Stomach (tissue), 9 donors: Measurements from ENCODE around the gene DNAH3. TPM values are rescaled to one million over a fixed set of nuclear protein-coding genes. Genes with fewer than 3 reads are reported as not detected.
"Not testable (repeated sequence)": the region's sequence is repeated elsewhere in the genome, so short reads cannot be mapped to it uniquely, and the experiment has no call there.

Experiments used
- DNase-seq, 2 donors: peaks; one replicate each; pipeline versions ENCODE4 v3.0.0 to v3.0.0-alpha.2; 2013 to 2019
- H3K27ac ChIP-seq, 5 donors: fragments of 200-600 bp in 4 of 5; sonication (generic) in 4 of 5; one replicate each; pipeline ENCODE4 v1.5.1; 2013 to 2019; ENCODE audit warnings: mild to moderate bottlenecking in 1 of 5, moderate library complexity in 1 of 5
- H3K27me3 ChIP-seq, 3 donors: fragments of 200-600 bp; sonication (generic); one replicate each; pipeline ENCODE4 v1.5.1; 2017 to 2019; ENCODE audit warnings: mixed run types in 1 of 3
- H3K36me3 ChIP-seq, 4 donors: fragments of 200-600 bp; sonication (generic); 1 replicate in 3 of 4; 2 replicates in 1 of 4; pipeline ENCODE4 v1.5.1; 2016 to 2019
- H3K4me1 ChIP-seq, 4 donors: fragments of 200-600 bp; sonication (generic); one replicate each; pipeline ENCODE4 v1.5.1; 2016 to 2019
- H3K4me3 ChIP-seq, 4 donors: fragments of 200-600 bp; sonication (generic) in 3 of 4; one replicate each; pipeline ENCODE4 v1.5.1; 2016 to 2019; ENCODE audit warnings: mild to moderate bottlenecking in 1 of 4
- H3K9me3 ChIP-seq, 4 donors: fragments of 200-600 bp; sonication (generic); one replicate each; pipeline ENCODE4 v1.5.1; 2016 to 2019
- CTCF ChIP-seq, 7 experiments: fragments of 450-650 bp in 4 of 7; fragments of 200-600 bp in 3 of 7; sonication (generic) in 3 of 7; IDR thresholded peaks; one replicate each; pipeline ENCODE4 v1.5.1; 2016 to 2019; ENCODE audit warnings: antibody characterized with exemption in 7 of 7, control low read depth in 2 of 7, mild to moderate bottlenecking in 1 of 7
- EP300 ChIP-seq: sonication (generic); formaldehyde crosslinking; IDR thresholded peaks from one replicate; pipeline ENCODE4 v1.6.1; 2017; ENCODE audit warnings: antibody characterized with exemption
- POLR2A ChIP-seq, 4 donors: fragments of 450-650 bp; IDR thresholded peaks; one replicate each; pipeline ENCODE4 v1.6.1; 2016; ENCODE audit warnings: antibody characterized with exemption in 4 of 4, control low read depth in 2 of 4, mild to moderate bottlenecking in 1 of 4, moderate library complexity in 1 of 4
- POLR2AphosphoS5 ChIP-seq, 3 donors: sonication (generic); formaldehyde crosslinking; IDR thresholded peaks; one replicate each; pipeline ENCODE4 v1.6.1; 2016; ENCODE audit warnings: antibody characterized with exemption in 3 of 3
- WGBS, 5 donors: extraction: QIAGEN DNeasy Blood & Tissue Kit in 3 of 5; methylation state at CpG; one replicate each; pipeline versions ENCODE4 v1.1.5 to v1.1.7; 2013 to 2018; 5-methylcytosine and 5-hydroxymethylcytosine counted together
- intact Hi-C: fragments of 100-400 bp; cut with DNase I; formaldehyde crosslinking; loops from one replicate; pipeline ENCODE4 v1.15.1; 2023; ENCODE audit warnings: low total_unique reads
- polyA plus RNA-seq, 3 donors: library from polyadenylated mRNA; stranded (reverse); fragments of 200-250 nt; gene quantifications; one replicate each; pipeline ENCODE4 v1.2.3, GENCODE V29; 2013
- total RNA-seq, 5 donors: library from RNA; depleted of rRNA; stranded (reverse); fragments of >200 nt; gene quantifications; one replicate each; pipeline versions ENCODE4 v1.1.0 to v1.2.3, GENCODE V29; 2014 to 2016
- donor health status: healthy with polysubstance abuse.
- donor health status: Bipolar disorder and iron deficiency.
- donor health status: healthy.

The DNAH3 gene
- total and polyA plus RNA-seq, 8 donors, result 0.10 to 8.7 (median 0.18) TPM; not detected in 5

DNA sequence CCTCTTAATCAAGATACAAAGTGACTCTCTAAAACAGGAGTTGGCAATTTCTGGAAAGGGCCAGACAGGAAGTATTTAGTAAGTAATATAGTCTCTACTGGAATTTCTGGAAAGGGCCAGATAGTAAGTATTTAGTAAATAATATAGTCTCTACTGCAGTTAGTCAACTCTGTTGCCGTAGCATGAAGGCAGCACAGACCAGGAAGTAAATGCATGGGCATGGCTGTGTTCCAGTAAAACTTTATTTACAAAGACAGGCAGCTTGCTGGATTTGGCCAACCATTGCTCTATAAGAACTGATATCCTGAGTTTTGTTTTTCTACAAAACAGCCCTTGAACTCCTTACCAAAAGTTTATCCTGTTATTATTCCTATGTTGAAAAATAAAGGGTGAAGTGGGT, 24.8 kb upstream of the DNAH3 start:
- Histone ChIP-seq H3K4me1 (no peaks in the 10 kb centered on the region), H3K4me3 (no peak overlapping the region), H3K36me3 (peaks cover 35 to 97% (median 86%) of the 10 kb centered on the region in 4 donors), H3K27ac (peak overlapping the region in 1 of 5 donors; percentile 27), H3K27me3 (no peaks in the 10 kb centered on the region), H3K9me3 (no peaks in the 10 kb centered on the region)
- intact Hi-C loops, result no loop called here
- WGBS, 5 donors, result 19 to 58% (median 35%) methylated on average over 1 of the region's 1 CpG
- TF ChIP-seq POLR2AphosphoS5 (IDR thresholded peaks at IDR 0.05), result peak in 1 of 3 donors; percentile 34
- no peak for TF ChIP-seq EP300
- TF ChIP-seq CTCF (IDR thresholded peaks at IDR 0.05), result no peak
- TF ChIP-seq POLR2A (IDR thresholded peaks at IDR 0.05), result no peak
- DNase-seq, result no peak

DNA sequence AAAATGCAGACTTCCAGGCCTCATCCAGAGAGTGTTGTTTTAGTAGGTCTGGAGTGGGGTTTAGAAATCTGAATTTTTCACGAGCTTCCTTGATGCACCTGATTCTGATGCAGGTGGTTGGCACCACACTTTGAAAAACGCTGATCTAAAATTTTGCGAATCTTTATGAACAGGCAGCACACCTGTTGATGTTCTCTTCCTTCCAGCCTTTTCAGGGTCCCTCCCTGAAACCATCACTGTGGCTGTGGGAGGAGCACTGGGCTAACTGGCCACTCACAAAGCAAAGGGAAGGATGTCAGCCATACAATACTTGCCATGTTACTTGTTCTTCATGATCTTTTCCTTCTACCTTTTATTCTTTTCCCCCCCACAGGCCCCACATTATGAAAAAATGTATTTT, 22.0 kb upstream of the DNAH3 start:
- intact Hi-C loops, result no loop called here
- no peak for TF ChIP-seq POLR2AphosphoS5 (IDR thresholded peaks at IDR 0.05)
- no peak for TF ChIP-seq POLR2A (IDR thresholded peaks at IDR 0.05)
- no peak for TF ChIP-seq CTCF (IDR thresholded peaks at IDR 0.05)
- no peak for TF ChIP-seq EP300
- DNase-seq, result no peak
- H3K4me3 ChIP-seq, result no peak overlapping the region
- no peak overlapping the region for H3K27ac ChIP-seq
- H3K9me3 ChIP-seq, result no peaks in the 10 kb centered on the region
- WGBS, 5 donors, result 91 to 97% (median 92%) methylated on average over 3 of the region's 3 CpGs
- H3K27me3 ChIP-seq, result no peaks in the 10 kb centered on the region
- H3K4me1 ChIP-seq, result peaks cover 0 to 10% (median 0%) of the 10 kb centered on the region in 4 donors
- H3K36me3 ChIP-seq, result peaks cover 33 to 75% (median 73%) of the 10 kb centered on the region in 4 donors

DNA sequence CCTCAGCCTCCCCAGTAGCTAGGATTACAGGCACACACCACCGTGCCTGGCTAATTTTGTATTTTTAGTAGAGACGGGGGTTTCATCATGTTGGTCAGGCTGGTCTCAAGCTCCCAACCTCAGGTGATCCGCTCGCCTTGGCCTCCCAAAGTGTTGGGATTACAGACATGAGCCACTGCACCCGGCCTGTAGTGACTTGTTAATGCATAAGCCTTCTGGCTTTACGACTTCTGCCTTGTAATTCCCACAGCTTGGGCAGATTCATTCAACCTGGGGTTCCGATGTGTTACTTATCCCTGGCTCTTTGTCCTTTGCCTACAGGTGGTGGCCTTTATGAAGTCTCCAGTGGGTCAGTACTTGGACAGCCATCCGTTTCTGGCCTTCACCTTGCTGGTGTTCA, 19.5 kb upstream of the DNAH3 start:
- H3K27me3 ChIP-seq, intact Hi-C loops, H3K27ac ChIP-seq, H3K9me3 ChIP-seq, H3K4me3 ChIP-seq, DNase-seq, H3K4me1 ChIP-seq: not testable (repeated sequence)
- WGBS, 5 donors, result 94 to 99% (median 98%) methylated on average over 8 of the region's 8 CpGs
- peaks cover 44 to 82% (median 77%) of the 10 kb centered on the region in 4 donors for H3K36me3 ChIP-seq

DNA sequence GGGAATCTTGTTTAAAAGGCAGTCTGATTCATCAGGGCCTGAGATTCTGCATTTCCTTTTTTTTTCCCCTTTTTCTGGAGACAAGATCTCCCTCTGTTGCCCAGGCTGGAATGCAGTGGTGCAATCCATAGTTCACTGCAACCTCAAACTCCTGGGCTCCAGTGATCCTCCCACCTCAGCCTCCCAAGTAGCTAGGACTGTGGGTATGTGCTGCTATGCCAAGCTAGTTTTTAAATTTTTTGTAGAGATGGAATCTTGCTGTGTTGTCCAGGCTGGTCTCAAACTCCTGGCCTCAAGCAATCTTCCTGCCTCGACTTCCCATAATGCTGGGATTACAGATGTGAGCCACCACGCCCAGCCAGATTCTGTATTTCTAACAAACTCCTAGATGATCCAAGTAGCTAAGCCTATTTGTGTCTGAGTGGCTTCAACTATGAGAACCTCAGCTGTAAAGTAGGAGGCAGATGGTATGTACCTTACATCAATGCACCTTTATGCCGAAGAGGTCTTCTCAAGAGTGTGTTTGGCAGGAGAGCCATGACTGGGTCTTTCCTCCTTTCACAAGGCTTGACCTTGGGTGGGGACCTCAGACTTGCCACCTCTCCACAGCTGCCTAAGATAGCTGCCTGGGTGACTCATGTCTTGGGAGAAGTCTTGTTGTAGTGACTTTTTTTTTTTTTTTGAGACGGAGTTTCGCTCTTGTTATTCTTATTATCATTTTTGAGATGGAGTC, 18.8 kb upstream of the DNAH3 start:
- WGBS, 5 donors, result 86 to 95% (median 89%) methylated on average over 5 of the region's 5 CpGs
- no peak for TF ChIP-seq POLR2AphosphoS5 (IDR thresholded peaks at IDR 0.05)
- no peak for TF ChIP-seq CTCF (IDR thresholded peaks at IDR 0.05)
- TF ChIP-seq EP300, result no peak
- TF ChIP-seq POLR2A (IDR thresholded peaks at IDR 0.05), result no peak

More for the DNA sequence above, 18.8 kb upstream of the DNAH3 start:
- peaks cover 0 to 15% (median under 1%) of the 10 kb centered on the region in 4 donors for H3K4me1 ChIP-seq
- H3K9me3 ChIP-seq, result no peaks in the 10 kb centered on the region
- peak in 1 of 2 donors; percentile 32 for DNase-seq
- peak overlapping the region in 1 of 5 donors; percentile 17 for H3K27ac ChIP-seq
- intact Hi-C loops, result no loop called here
- peaks cover 44 to 82% (median 77%) of the 10 kb centered on the region in 4 donors for H3K36me3 ChIP-seq
- H3K27me3 ChIP-seq, result no peaks in the 10 kb centered on the region
- no peak overlapping the region for H3K4me3 ChIP-seq
